Astrocyte (in vitro differentiated cells and primary cell): ENCODE data around the gene ABCA1. TPM values are rescaled to one million over a fixed set of nuclear protein-coding genes. Genes with fewer than 3 reads are reported as not detected.

Experiments used
- DNase-seq: peaks from one replicate; pipeline ENCODE4 v3.0.0-alpha.2; 2010; ENCODE audit warnings: low read depth
- FAIRE-seq: peaks from 2 replicates; lab custom pipeline; 2011; peaks lifted over from hg19 to GRCh38; lab: Jason Lieb, UNC
- H2AFZ ChIP-seq: 2 replicates; pipeline ENCODE4 v1.6.0; 2012; ENCODE audit warnings: low read depth, low read length, inconsistent platforms
- H3K27ac ChIP-seq: 2 replicates; pipeline ENCODE4 v1.5.1; 2011; ENCODE audit warnings: low read depth, low read length, inconsistent platforms
- H3K27me3 ChIP-seq: 2 replicates; pipeline ENCODE4 v1.6.0; 2011; ENCODE audit warnings: low read length, inconsistent platforms; ENCODE audit not compliant: insufficient read depth
- H3K36me3 ChIP-seq: 2 replicates; pipeline ENCODE4 v1.5.1; 2011; ENCODE audit warnings: low read length, inconsistent platforms; ENCODE audit not compliant: insufficient read depth
- H3K4me1 ChIP-seq: 2 replicates; pipeline ENCODE4 v1.5.1; 2011; ENCODE audit warnings: low read length, inconsistent platforms; ENCODE audit not compliant: insufficient read depth
- H3K4me2 ChIP-seq: 2 replicates; pipeline ENCODE4 v1.6.0; 2012; ENCODE audit warnings: low read length, inconsistent platforms
- H3K4me3 ChIP-seq: 2 replicates; pipeline ENCODE4 v1.5.1; 2011; ENCODE audit warnings: low read depth, mild to moderate bottlenecking, low read length, inconsistent platforms; ENCODE audit not compliant: insufficient read depth
- H3K79me2 ChIP-seq: 2 replicates; pipeline ENCODE4 v1.6.0; 2012; ENCODE audit warnings: mild to moderate bottlenecking, low read length, inconsistent platforms; ENCODE audit not compliant: insufficient read depth
- H3K9ac ChIP-seq: 2 replicates; pipeline ENCODE4 v1.6.0; 2012; ENCODE audit warnings: mild to moderate bottlenecking, low read length, inconsistent platforms
- H3K9me3 ChIP-seq: 2 replicates; pipeline ENCODE4 v1.5.1; 2012; ENCODE audit warnings: low read depth, mild to moderate bottlenecking, low read length, inconsistent platforms; ENCODE audit not compliant: insufficient read depth
- H4K20me1 ChIP-seq: 2 replicates; pipeline ENCODE4 v1.6.0; 2012; ENCODE audit warnings: low read length, inconsistent platforms; ENCODE audit not compliant: insufficient read depth
- H3K27ac Mint-ChIP-seq: one replicate; pipeline ENCODE4 v1.8.0; 2021; ENCODE audit warnings: mild to moderate bottlenecking, mixed read lengths; ENCODE audit not compliant: unreplicated experiment
- H3K27me3 Mint-ChIP-seq: one replicate; pipeline ENCODE4 v1.8.0; 2021; ENCODE audit warnings: low read depth, mixed read lengths; ENCODE audit not compliant: unreplicated experiment
- H3K36me3 Mint-ChIP-seq: one replicate; pipeline ENCODE4 v1.8.0; 2021; ENCODE audit warnings: low read depth, mixed read lengths; ENCODE audit not compliant: unreplicated experiment
- H3K4me1 Mint-ChIP-seq: one replicate; pipeline ENCODE4 v1.8.0; 2021; ENCODE audit warnings: low read depth, mixed read lengths; ENCODE audit not compliant: unreplicated experiment
- H3K4me3 Mint-ChIP-seq: one replicate; pipeline ENCODE4 v1.8.0; 2021; ENCODE audit warnings: mild to moderate bottlenecking, moderate library complexity, mixed read lengths; ENCODE audit not compliant: unreplicated experiment
- H3K9me3 Mint-ChIP-seq: one replicate; pipeline ENCODE4 v1.8.0; 2021; ENCODE audit warnings: mild to moderate bottlenecking, mixed read lengths; ENCODE audit not compliant: unreplicated experiment
- EZH2 ChIP-seq: IDR thresholded peaks from 2 replicates; pipeline ENCODE4 v1.6.1; 2012; ENCODE audit warnings: mild to moderate bottlenecking, low read length, inconsistent platforms; ENCODE audit not compliant: insufficient read depth
- total RNA-seq: library from RNA; stranded (reverse); gene quantifications from 2 replicates; pipeline ENCODE4 v1.2.1, GENCODE V29; 2021
- TF ChIP-seq, protein P1 (sequence below): IDR thresholded peaks from 2 replicates; pipeline ENCODE4 v1.5.1; 2011; ENCODE audit warnings: low read depth, mild to moderate bottlenecking, inconsistent platforms, low read length, moderate library complexity; ENCODE audit not compliant: insufficient read depth

The ABCA1 gene
- total RNA-seq, 1 donor from 2014 or later: 109 TPM

DNA sequence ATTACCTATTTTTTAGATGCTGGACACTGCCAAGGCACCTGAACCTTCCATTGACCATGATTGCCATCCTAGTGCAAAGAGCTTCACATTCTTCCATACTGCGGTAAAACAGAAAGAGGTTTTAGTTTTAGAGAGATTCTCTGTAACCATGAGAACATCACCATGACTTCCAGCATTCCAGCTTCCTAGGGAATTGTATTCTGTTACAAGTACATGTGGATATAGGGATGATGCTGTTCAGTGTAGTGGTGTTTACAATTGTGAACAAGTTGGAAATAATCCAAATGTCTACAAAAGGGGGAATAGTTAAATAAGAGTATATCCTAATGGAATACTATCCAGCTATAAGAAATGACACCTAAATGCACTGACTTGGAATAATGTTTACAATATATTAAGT, 141.7 kb downstream of the ABCA1 start:
- no peak overlapping the region for H3K4me3 ChIP-seq
- Mint-ChIP-seq H3K9me3 (no peaks in the 10 kb centered on the region), H3K4me3 (no peak overlapping the region), H3K4me1 (no peaks in the 10 kb centered on the region), H3K27ac (no peak overlapping the region), H3K36me3 (peaks cover 40% of the 10 kb centered on the region), H3K27me3 (no peaks in the 10 kb centered on the region)
- no peak overlapping the region for H3K9ac ChIP-seq
- peaks cover 5% of the 10 kb centered on the region for H4K20me1 ChIP-seq
- H3K79me2 ChIP-seq: no peaks in the 10 kb centered on the region
- no peaks in the 10 kb centered on the region for H3K4me1 ChIP-seq
- H2AFZ ChIP-seq: no peak overlapping the region
- H3K36me3 ChIP-seq: peaks cover 66% of the 10 kb centered on the region
- H3K4me2 ChIP-seq: no peak overlapping the region
- no peaks in the 10 kb centered on the region for H3K9me3 ChIP-seq
- H3K27ac ChIP-seq: no peak overlapping the region
- TF ChIP-seq, protein P1, sequence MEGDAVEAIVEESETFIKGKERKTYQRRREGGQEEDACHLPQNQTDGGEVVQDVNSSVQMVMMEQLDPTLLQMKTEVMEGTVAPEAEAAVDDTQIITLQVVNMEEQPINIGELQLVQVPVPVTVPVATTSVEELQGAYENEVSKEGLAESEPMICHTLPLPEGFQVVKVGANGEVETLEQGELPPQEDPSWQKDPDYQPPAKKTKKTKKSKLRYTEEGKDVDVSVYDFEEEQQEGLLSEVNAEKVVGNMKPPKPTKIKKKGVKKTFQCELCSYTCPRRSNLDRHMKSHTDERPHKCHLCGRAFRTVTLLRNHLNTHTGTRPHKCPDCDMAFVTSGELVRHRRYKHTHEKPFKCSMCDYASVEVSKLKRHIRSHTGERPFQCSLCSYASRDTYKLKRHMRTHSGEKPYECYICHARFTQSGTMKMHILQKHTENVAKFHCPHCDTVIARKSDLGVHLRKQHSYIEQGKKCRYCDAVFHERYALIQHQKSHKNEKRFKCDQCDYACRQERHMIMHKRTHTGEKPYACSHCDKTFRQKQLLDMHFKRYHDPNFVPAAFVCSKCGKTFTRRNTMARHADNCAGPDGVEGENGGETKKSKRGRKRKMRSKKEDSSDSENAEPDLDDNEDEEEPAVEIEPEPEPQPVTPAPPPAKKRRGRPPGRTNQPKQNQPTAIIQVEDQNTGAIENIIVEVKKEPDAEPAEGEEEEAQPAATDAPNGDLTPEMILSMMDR: no peak
- TF ChIP-seq EZH2: no peak
- DNase-seq (no peak), FAIRE-seq (no peak)
- H3K27me3 ChIP-seq: no peaks in the 10 kb centered on the region

DNA sequence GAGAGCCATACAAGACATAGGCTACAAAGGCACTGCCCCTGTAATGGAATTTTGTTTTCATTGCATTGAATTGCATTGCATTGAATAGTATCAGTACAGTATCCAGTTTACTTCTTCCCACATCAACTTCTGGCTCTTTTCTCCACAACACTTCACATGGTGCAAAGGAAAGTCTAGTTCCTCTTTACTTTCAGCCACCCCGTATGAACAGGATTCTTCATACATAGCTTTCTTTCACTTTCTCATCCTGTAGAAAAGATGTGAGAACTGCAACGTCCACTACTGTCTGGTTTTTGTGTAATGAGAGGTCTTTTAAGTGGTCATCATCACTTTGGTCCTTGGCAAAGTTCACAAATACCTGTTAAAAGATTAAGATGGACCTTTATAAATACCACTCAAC, 143.9 kb downstream of the ABCA1 start:
- Histone ChIP-seq H3K4me3 (no peak overlapping the region), H3K27me3 (no peaks in the 10 kb centered on the region), H2AFZ (no peak overlapping the region), H3K4me2 (no peak overlapping the region), H3K27ac (no peak overlapping the region), H3K79me2 (no peaks in the 10 kb centered on the region), H4K20me1 (peaks cover 5% of the 10 kb centered on the region), H3K4me1 (no peaks in the 10 kb centered on the region), H3K9me3 (no peaks in the 10 kb centered on the region), H3K9ac (no peak overlapping the region), H3K36me3 (peaks cover 53% of the 10 kb centered on the region)
- Mint-ChIP-seq H3K4me3 (no peak overlapping the region), H3K36me3 (peaks cover 35% of the 10 kb centered on the region), H3K4me1 (no peaks in the 10 kb centered on the region), H3K27me3 (no peaks in the 10 kb centered on the region), H3K9me3 (no peaks in the 10 kb centered on the region), H3K27ac (no peak overlapping the region)
- no peak for FAIRE-seq
- no peak for DNase-seq
- TF ChIP-seq, protein P1: no peak
- TF ChIP-seq EZH2: no peak

DNA sequence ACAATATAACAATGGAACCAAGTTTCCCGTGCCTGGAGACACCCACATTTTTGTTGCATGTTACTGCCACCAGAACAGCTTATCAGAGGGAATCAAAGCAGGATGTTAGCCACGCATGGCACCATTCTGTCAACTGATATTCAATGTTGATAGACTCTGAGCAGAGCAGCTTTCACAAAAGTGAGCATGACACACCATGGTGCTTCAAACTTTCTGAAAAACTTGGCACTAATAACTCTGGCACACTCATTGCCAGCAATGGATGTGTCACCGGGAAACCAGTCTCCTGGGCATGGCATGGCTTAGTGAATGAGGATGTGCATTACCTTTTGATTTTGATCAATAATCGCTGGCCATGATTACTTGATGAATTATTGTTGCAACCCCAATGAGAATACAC, 144.4 kb downstream of the ABCA1 start:
- Histone ChIP-seq H3K36me3 (peaks cover 48% of the 10 kb centered on the region), H3K4me1 (no peaks in the 10 kb centered on the region), H3K4me3 (no peak overlapping the region), H3K27me3 (no peaks in the 10 kb centered on the region), H2AFZ (no peak overlapping the region), H3K9ac (no peak overlapping the region), H3K4me2 (no peak overlapping the region), H4K20me1 (peaks cover 1% of the 10 kb centered on the region), H3K27ac (no peak overlapping the region), H3K79me2 (no peaks in the 10 kb centered on the region), H3K9me3 (no peaks in the 10 kb centered on the region)
- FAIRE-seq: no peak
- H3K36me3 Mint-ChIP-seq: peaks cover 35% of the 10 kb centered on the region
- H3K4me1 Mint-ChIP-seq: no peaks in the 10 kb centered on the region
- no peak for DNase-seq
- H3K9me3 Mint-ChIP-seq: no peaks in the 10 kb centered on the region
- no peak overlapping the region for H3K27ac Mint-ChIP-seq
- TF ChIP-seq, protein P1: no peak
- TF ChIP-seq EZH2: no peak
- no peak overlapping the region for H3K4me3 Mint-ChIP-seq
- H3K27me3 Mint-ChIP-seq: no peaks in the 10 kb centered on the region
